Neuronal stem cell (in vitro differentiated cells): Measurements from ENCODE around the gene EIF2D.

Source experiments
- DNase-seq: peaks from one replicate; pipeline ENCODE4 v3.0.0-alpha.2; 2013; ENCODE audit warnings: low spot score
- H2AFZ ChIP-seq: one replicate; pipeline ENCODE4 v1.6.1; 2013; ENCODE audit warnings: mild to moderate bottlenecking, low read length, inconsistent platforms
- H2AK5ac ChIP-seq: 2 replicates; pipeline ENCODE4 v1.6.1; 2013; ENCODE audit warnings: low read depth, mild to moderate bottlenecking, inconsistent platforms, low read length, moderate library complexity, mixed read lengths
- H2BK120ac ChIP-seq: 2 replicates; pipeline ENCODE4 v1.6.1; 2013; ENCODE audit warnings: low read depth, mild to moderate bottlenecking, inconsistent platforms, low read length, moderate library complexity, mixed read lengths
- H2BK12ac ChIP-seq: one replicate; pipeline ENCODE4 v1.6.1; 2013; ENCODE audit warnings: low read length, inconsistent platforms
- H2BK15ac ChIP-seq: 2 replicates; pipeline ENCODE4 v1.6.1; 2013; ENCODE audit warnings: mild to moderate bottlenecking, low read length, inconsistent platforms, mixed read lengths
- H2BK5ac ChIP-seq: one replicate; pipeline ENCODE4 v1.6.1; 2013; ENCODE audit warnings: inconsistent platforms, mild to moderate bottlenecking, low read length, moderate library complexity
- H3K14ac ChIP-seq: one replicate; pipeline ENCODE4 v1.6.1; 2013; ENCODE audit warnings: low read length, inconsistent platforms
- H3K18ac ChIP-seq: 2 replicates; pipeline ENCODE4 v1.6.1; 2013; ENCODE audit warnings: low read length, inconsistent platforms
- H3K23ac ChIP-seq: 2 replicates; pipeline ENCODE4 v1.6.1; 2013; ENCODE audit warnings: low read depth, mild to moderate bottlenecking, mixed read lengths, low read length, inconsistent platforms; ENCODE audit not compliant: poor library complexity
- H3K27ac ChIP-seq: replicated peaks from 3 replicates; pipeline ENCODE4 v1.5.1; 2013; ENCODE audit warnings: low read length, inconsistent platforms
- H3K27me3 ChIP-seq, 3 experiments: 2 replicates each; pipeline ENCODE4 v1.6.1; 2013; ENCODE audit warnings: low read length in 3 of 3, mild to moderate bottlenecking in 2 of 3, inconsistent platforms in 1 of 3, low read depth in 1 of 3, mixed read lengths in 1 of 3, moderate library complexity in 1 of 3; ENCODE audit not compliant: control insufficient read depth in 3 of 3, insufficient read depth in 3 of 3
- H3K36me3 ChIP-seq, 2 donors: replicated peaks in 1 of 2; 2 replicates each; pipeline ENCODE4 v1.6.1; 2013; ENCODE audit warnings: low read length in 2 of 2; ENCODE audit not compliant: control insufficient read depth in 2 of 2, insufficient read depth in 2 of 2
- H3K4ac ChIP-seq: 2 replicates; pipeline ENCODE4 v1.6.1; 2013; ENCODE audit warnings: inconsistent platforms, mild to moderate bottlenecking, low read length, moderate library complexity
- H3K4me1 ChIP-seq, 2 donors: 1 replicate in 1 of 2; 2 replicates in 1 of 2; pipeline ENCODE4 v1.6.1; 2013; ENCODE audit warnings: low read length in 2 of 2, low read depth in 1 of 2; ENCODE audit not compliant: control insufficient read depth in 2 of 2, insufficient read depth in 1 of 2
- H3K4me2 ChIP-seq: one replicate; pipeline ENCODE4 v1.6.1; 2013; ENCODE audit warnings: mild to moderate bottlenecking, low read length, inconsistent platforms; ENCODE audit not compliant: insufficient read depth, poor library complexity, severe bottlenecking
- H3K4me3 ChIP-seq, 2 donors: 2 replicates each; pipeline ENCODE4 v1.5.1; 2013; ENCODE audit warnings: low read length in 2 of 2, mild to moderate bottlenecking in 2 of 2, inconsistent platforms in 1 of 2, moderate library complexity in 1 of 2
- H3K79me1 ChIP-seq: one replicate; pipeline ENCODE4 v1.6.1; 2013; ENCODE audit warnings: low read depth, mild to moderate bottlenecking, inconsistent platforms, low read length, moderate library complexity
- H3K9ac ChIP-seq: one replicate; pipeline ENCODE4 v1.6.1; 2013; ENCODE audit warnings: mild to moderate bottlenecking, low read depth, low read length, inconsistent platforms; ENCODE audit not compliant: poor library complexity
- H3K9me3 ChIP-seq, 2 donors: replicated peaks in 1 of 2; 2 replicates each; pipeline versions ENCODE3 to v1.6.1; 2013; ENCODE audit warnings: low read length in 2 of 2, mild to moderate bottlenecking in 2 of 2, inconsistent platforms in 1 of 2, low read depth in 1 of 2, mixed read lengths in 1 of 2, moderate library complexity in 1 of 2; ENCODE audit not compliant: control insufficient read depth in 2 of 2, insufficient read depth in 1 of 2
- H4K8ac ChIP-seq: one replicate; pipeline ENCODE4 v1.6.1; 2013; ENCODE audit warnings: low read depth, mild to moderate bottlenecking, inconsistent platforms, low read length, moderate library complexity
- H4K91ac ChIP-seq: one replicate; pipeline ENCODE4 v1.6.1; 2013; ENCODE audit warnings: low read length, low read depth, mild to moderate bottlenecking, inconsistent platforms; ENCODE audit not compliant: poor library complexity
- WGBS, 2 donors: extraction: QIAGEN DNeasy Blood & Tissue Kit; methylation state at CpG; one replicate each; pipeline ENCODE4 v1.1.7; 2013; ENCODE audit warnings: missing lambda C conversion rate in 2 of 2, mixed read lengths in 1 of 2; ENCODE audit not compliant: insufficient read length in 2 of 2, insufficient replicate concordance in 1 of 2; ENCODE audit errors: extremely low coverage in 2 of 2; 5-methylcytosine and 5-hydroxymethylcytosine counted together

Gene EIF2D

GRCh38 chr1:206559672-206559995 lies 52.6 kb downstream of the EIF2D start:
- Histone ChIP-seq H4K8ac (no peak overlapping the region), H3K27ac (peak overlapping the region; percentile 10), H3K4me1 (peaks cover 14 to 18% of the 10 kb centered on the region in 2 donors)

DNA sequence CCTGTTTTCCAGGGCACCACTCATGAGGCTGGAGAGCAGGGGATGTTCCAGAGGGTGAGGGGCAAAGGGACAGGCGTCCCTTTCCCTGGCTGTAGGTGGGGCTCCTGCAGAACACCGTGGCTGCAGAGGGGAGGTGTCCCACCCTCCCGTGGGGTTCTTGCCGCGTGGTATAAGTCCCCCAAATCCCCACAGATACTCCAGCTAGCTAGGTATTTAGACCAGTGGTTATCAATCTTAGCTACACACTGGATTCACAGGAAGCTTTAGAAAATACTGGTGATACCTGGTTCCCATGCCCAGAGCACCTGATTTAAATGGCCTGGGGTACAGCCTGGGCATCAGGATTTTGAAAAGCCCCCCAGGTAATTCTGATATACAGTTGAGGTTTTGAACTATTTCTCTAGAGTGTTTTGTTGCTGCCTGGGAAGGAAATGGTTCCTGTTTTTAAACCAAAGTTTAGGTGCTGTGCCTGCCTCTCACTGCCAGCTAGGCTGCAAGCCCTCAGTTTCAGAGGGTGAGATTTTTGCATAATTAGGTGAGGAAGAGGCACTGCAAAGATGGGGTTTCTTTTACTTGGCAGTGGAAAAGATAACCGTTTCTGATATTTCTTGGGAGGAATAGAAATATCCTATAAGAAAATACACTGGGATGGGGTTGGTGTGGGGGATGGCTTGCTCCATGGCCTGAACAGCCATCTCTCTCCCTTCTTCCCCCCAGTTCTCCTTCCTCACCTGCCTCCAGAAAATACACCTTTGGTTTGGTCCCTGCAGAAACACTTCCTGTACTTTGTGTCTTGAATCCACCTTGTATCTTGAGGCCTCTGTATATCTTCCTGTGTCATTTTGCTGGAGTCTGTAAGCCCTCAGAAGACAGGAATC lies 53.2 kb downstream of the EIF2D start:
- H2BK120ac ChIP-seq, result no peak overlapping the region
- WGBS, 2 donors, result no CpG with 5 or more reads among the region's 6 CpGs
- H2AK5ac ChIP-seq, result no peak overlapping the region
- H3K4ac ChIP-seq, result no peak overlapping the region
- no peak for DNase-seq
- H3K4me1 ChIP-seq, result peaks cover 14 to 18% of the 10 kb centered on the region in 2 donors
- H3K27me3 ChIP-seq, result peaks cover 0 to 64% (median 12%) of the 10 kb centered on the region in 3 experiments
- no peak overlapping the region for H4K91ac ChIP-seq
- no peak overlapping the region for H3K18ac ChIP-seq
- no peak overlapping the region for H3K4me2 ChIP-seq
- no peaks in the 10 kb centered on the region for H3K9me3 ChIP-seq
- no peaks in the 10 kb centered on the region for H3K79me1 ChIP-seq
- no peaks in the 10 kb centered on the region for H3K36me3 ChIP-seq
- H3K14ac ChIP-seq, result no peak overlapping the region
- H3K4me3 ChIP-seq, result no peak overlapping the region
- H3K23ac ChIP-seq, result no peak overlapping the region
- no peak overlapping the region for H3K27ac ChIP-seq
- no peak overlapping the region for H2BK15ac ChIP-seq
- H2BK5ac ChIP-seq, result no peak overlapping the region
- H4K8ac ChIP-seq, result no peak overlapping the region
- H2BK12ac ChIP-seq, result no peak overlapping the region
- H3K9ac ChIP-seq, result no peak overlapping the region
- H2AFZ ChIP-seq, result peak overlapping the region; percentile 51

More at GRCh38 chr1:206559672-206559995, 52.6 kb downstream of the EIF2D start:
- Histone ChIP-seq H3K9ac (no peak overlapping the region), H2BK5ac (no peak overlapping the region), H3K4me2 (no peak overlapping the region), H2BK120ac (no peak overlapping the region), H2AK5ac (no peak overlapping the region), H3K36me3 (no peaks in the 10 kb centered on the region), H2BK12ac (no peak overlapping the region), H3K18ac (peak overlapping the region; percentile 15), H3K14ac (no peak overlapping the region), H3K79me1 (no peaks in the 10 kb centered on the region), H3K23ac (no peak overlapping the region), H2BK15ac (no peak overlapping the region), H3K4me3 (no peak overlapping the region), H2AFZ (peak overlapping the region; percentile 51), H3K27me3 (peaks cover 0 to 64% (median 12%) of the 10 kb centered on the region in 3 experiments), H3K9me3 (no peaks in the 10 kb centered on the region), H3K4ac (no peak overlapping the region), H4K91ac (no peak overlapping the region)
- DNase-seq, result no peak
- no CpG with 5 or more reads among the region's 5 CpGs for WGBS, 2 donors

DNA sequence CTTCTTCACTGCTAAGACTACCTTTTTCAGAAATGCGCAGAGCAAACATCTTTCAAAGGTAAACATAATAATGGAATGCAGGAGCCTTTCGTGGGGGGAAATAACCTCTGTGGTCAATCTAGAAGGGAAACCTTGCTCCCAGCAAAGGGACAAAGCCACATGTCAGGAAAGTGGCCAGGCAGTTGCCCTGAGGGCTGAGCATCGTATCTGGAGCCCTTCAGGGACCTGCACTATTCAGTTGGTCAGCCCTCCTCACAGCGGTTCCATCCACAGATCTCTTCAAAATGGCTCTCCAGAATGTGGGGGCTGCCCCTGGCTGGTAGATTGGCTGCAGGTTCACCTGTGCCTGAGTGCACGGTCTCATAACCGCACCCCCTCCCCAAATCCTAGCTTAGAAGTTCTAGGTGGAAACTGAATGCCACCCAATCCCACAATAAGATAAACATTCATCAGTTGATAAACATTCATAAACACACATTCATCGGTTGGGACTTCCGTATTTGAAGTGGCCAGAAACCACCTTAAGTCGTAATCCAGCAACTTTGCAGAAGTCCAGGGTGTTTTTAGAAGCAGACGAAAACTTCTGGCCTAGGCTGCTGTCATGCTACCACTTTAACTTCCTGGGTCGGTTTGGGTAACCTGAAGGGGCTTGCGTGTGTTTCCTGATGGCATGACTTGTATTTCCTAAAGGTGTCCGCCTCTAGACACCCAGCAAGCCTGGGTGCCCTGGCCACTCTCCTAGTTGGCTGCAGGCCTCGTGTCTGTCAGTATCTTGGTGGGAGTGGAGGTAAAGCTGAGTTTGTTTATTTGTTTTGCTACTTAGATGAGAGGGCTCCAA lies 54.4 kb downstream of the EIF2D start:
- H3K27ac ChIP-seq, result no peak overlapping the region
- no CpG with 5 or more reads among the region's 14 CpGs for WGBS, 2 donors
- H3K36me3 ChIP-seq, result no peaks in the 10 kb centered on the region
- H3K9ac ChIP-seq, result peak overlapping the region; percentile 36
- H4K8ac ChIP-seq, result no peak overlapping the region
- H2BK15ac ChIP-seq, result no peak overlapping the region
- H3K4me2 ChIP-seq, result peak overlapping the region; percentile 60
- no peak overlapping the region for H2AK5ac ChIP-seq
- no peak for DNase-seq
- H3K18ac ChIP-seq, result peak overlapping the region; percentile 81
- H2AFZ ChIP-seq, result peak overlapping the region; percentile 95
- no peak overlapping the region for H4K91ac ChIP-seq
- H3K4ac ChIP-seq, result no peak overlapping the region
- no peaks in the 10 kb centered on the region for H3K79me1 ChIP-seq
- no peak overlapping the region for H2BK12ac ChIP-seq
- no peak overlapping the region for H2BK5ac ChIP-seq
- no peak overlapping the region for H3K23ac ChIP-seq
- no peaks in the 10 kb centered on the region for H3K9me3 ChIP-seq
- peaks cover 0 to 66% (median 12%) of the 10 kb centered on the region in 3 experiments for H3K27me3 ChIP-seq
- H3K4me1 ChIP-seq, result peaks cover 14 to 18% of the 10 kb centered on the region in 2 donors
- H3K4me3 ChIP-seq, result peak overlapping the region; percentile 36 to 78
- no peak overlapping the region for H2BK120ac ChIP-seq
- no peak overlapping the region for H3K14ac ChIP-seq
